Neural cell (in vitro differentiated cells): ENCODE results near the gene MAP2K1. TPM values are rescaled to one million over a fixed set of nuclear protein-coding genes. Genes with fewer than 3 reads are reported as not detected.
"Not testable (repeated sequence)": the region's sequence is repeated elsewhere in the genome, so short reads cannot be mapped to it uniquely, and the experiment has no call there.

Source experiments
- H2AFZ ChIP-seq: fragments of 200-600, 300-800 bp; sonication (generic), shearing (Covaris generic); 2 replicates; pipeline ENCODE4 v1.6.0; 2014; ENCODE audit warnings: low read depth, mild to moderate bottlenecking, antibody characterized with exemption, low read length, moderate library complexity
- H3F3A ChIP-seq: fragments of 200-600 bp; shearing (Covaris generic); 2 replicates; pipeline ENCODE4 v1.6.1; 2016; ENCODE audit warnings: mild to moderate bottlenecking, moderate library complexity, mixed read lengths, antibody characterized with exemption, low read length; ENCODE audit not compliant: insufficient read depth, poor library complexity, severe bottlenecking
- H3K27ac ChIP-seq: fragments of 200-600, 300-800 bp; sonication (generic), shearing (Covaris generic); 2 replicates; pipeline ENCODE4 v1.5.1; 2014; ENCODE audit warnings: mild to moderate bottlenecking, low read length, moderate library complexity
- H3K27me3 ChIP-seq: fragments of 300-800, 200-600 bp; sonication (generic), shearing (Covaris generic); 2 replicates; pipeline ENCODE4 v1.6.0; 2014; ENCODE audit warnings: mild to moderate bottlenecking, low read depth, low read length, moderate library complexity; ENCODE audit not compliant: insufficient read depth
- H3K36me3 ChIP-seq: fragments of 300-800, 200-600 bp; sonication (generic), shearing (Covaris generic); 2 replicates; pipeline ENCODE4 v1.5.1; 2014; ENCODE audit warnings: mild to moderate bottlenecking, antibody characterized with exemption, low read length, moderate library complexity; ENCODE audit not compliant: insufficient read depth
- H3K4me2 ChIP-seq: fragments of 300-800, 200-600 bp; sonication (generic), shearing (Covaris generic); 2 replicates; pipeline ENCODE4 v1.6.0; 2014; ENCODE audit warnings: mild to moderate bottlenecking, low read length
- H3K4me3 ChIP-seq: fragments of 300-800, 200-600 bp; sonication (generic), shearing (Covaris generic); 2 replicates; pipeline ENCODE4 v1.5.1; 2014; ENCODE audit warnings: mild to moderate bottlenecking, low read length, moderate library complexity
- H3K79me2 ChIP-seq: fragments of 200-600 bp; shearing (Covaris generic); replicated peaks from 2 replicates; pipeline ENCODE4 v1.6.0; 2014; ENCODE audit warnings: mild to moderate bottlenecking, low read length, moderate library complexity; ENCODE audit not compliant: insufficient read depth
- H3K9ac ChIP-seq: fragments of 300-800, 200-600 bp; sonication (generic), shearing (Covaris generic); 2 replicates; pipeline ENCODE4 v1.6.1; 2016; ENCODE audit warnings: mild to moderate bottlenecking, low read length, mixed read lengths
- H3K9me2 ChIP-seq: fragments of 200-600 bp; shearing (Covaris generic); 2 replicates; pipeline ENCODE4 v1.6.1; 2016; ENCODE audit warnings: mild to moderate bottlenecking, low read length, mixed read lengths; ENCODE audit not compliant: insufficient read depth
- H3K9me3 ChIP-seq: fragments of 200-600, 300-800 bp; sonication (generic), shearing (Covaris generic); 2 replicates; pipeline ENCODE4 v1.6.1; 2016; ENCODE audit warnings: mild to moderate bottlenecking, mixed run types, low read length, moderate library complexity, mixed read lengths
- H4K20me1 ChIP-seq: fragments of 200-600 bp; shearing (Covaris generic); 2 replicates; pipeline ENCODE4 v1.6.1; 2016; ENCODE audit warnings: mild to moderate bottlenecking, mixed run types; ENCODE audit not compliant: insufficient read depth
- EP300 ChIP-seq: fragments of 450-650 bp; conservative IDR thresholded peaks from 2 replicates; pipeline ENCODE4 v1.6.1; 2014; ENCODE audit warnings: antibody characterized with exemption, mild to moderate bottlenecking, moderate library complexity; ENCODE audit not compliant: poor library complexity, severe bottlenecking
- EZH2 ChIP-seq: fragments of 200-600, 300-800 bp; shearing (Covaris generic), sonication (generic); IDR thresholded peaks from 2 replicates; pipeline ENCODE4 v1.6.1; 2014; ENCODE audit warnings: antibody characterized with exemption, low read length, borderline replicate concordance, mild to moderate bottlenecking; ENCODE audit not compliant: insufficient read depth, poor library complexity, severe bottlenecking
- MXI1 ChIP-seq: fragments of 450-650 bp; conservative IDR thresholded peaks from 2 replicates; pipeline ENCODE4 v1.6.1; 2014; ENCODE audit warnings: antibody characterized with exemption, mild to moderate bottlenecking; ENCODE audit not compliant: poor library complexity, severe bottlenecking
- POLR2AphosphoS5 ChIP-seq: IDR thresholded peaks from 2 replicates; pipeline ENCODE4 v1.6.1; 2012
- RAD21 ChIP-seq: fragments of 450-650 bp; conservative IDR thresholded peaks from 2 replicates; pipeline ENCODE4 v1.6.1; 2014; ENCODE audit warnings: antibody characterized with exemption, mild to moderate bottlenecking, moderate library complexity
- SMC3 ChIP-seq: fragments of 450-650 bp; conservative IDR thresholded peaks from 2 replicates; pipeline ENCODE4 v1.6.1; 2014; ENCODE audit warnings: antibody characterized with exemption, mild to moderate bottlenecking, moderate library complexity; ENCODE audit not compliant: poor library complexity
- TAF1 ChIP-seq: IDR thresholded peaks from 2 replicates; pipeline ENCODE4 v1.6.1; 2012; ENCODE audit warnings: low read depth
- polyA plus RNA-seq: library from polyadenylated mRNA; depleted of rRNA; stranded (reverse); fragments of >200 nt; gene quantifications from 2 replicates; pipeline ENCODE4 v1.2.3, GENCODE V29; 2014
- TF ChIP-seq, protein P1 (sequence below): IDR thresholded peaks from 2 replicates; pipeline ENCODE4 v1.6.1; 2012; ENCODE audit warnings: borderline replicate concordance
- TF ChIP-seq, protein P2 (sequence below): fragments of 450-650 bp; IDR thresholded peaks from 2 replicates; pipeline ENCODE4 v1.5.1; 2014; ENCODE audit warnings: antibody characterized with exemption, mild to moderate bottlenecking, moderate library complexity; ENCODE audit not compliant: poor library complexity, severe bottlenecking

Gene MAP2K1
- polyA plus RNA-seq, 1 donor from 2014 or later, result 24.7 TPM

DNA sequence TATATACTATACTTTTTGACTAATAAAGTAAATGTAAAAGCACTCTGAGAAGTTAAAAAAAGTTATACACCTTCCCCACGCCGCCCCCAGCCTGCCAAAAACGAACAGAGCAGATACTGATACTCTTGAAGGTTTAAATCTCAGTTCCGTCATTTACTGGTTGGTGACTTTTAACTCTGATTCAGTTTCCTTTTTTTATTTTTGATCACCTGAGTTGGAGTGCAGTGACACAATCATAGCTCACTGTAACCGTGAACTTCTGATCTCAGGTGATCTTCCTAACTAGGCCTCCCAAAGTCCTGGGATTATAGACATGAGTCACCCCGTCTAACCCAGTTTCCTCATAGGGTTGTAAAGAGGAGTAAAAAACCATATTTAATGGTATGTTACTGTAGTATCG lies 27.0 kb upstream of the MAP2K1 start:
- H3F3A ChIP-seq, result no peaks in the 10 kb centered on the region
- no peak overlapping the region for H3K4me2 ChIP-seq
- TF ChIP-seq, protein P1, sequence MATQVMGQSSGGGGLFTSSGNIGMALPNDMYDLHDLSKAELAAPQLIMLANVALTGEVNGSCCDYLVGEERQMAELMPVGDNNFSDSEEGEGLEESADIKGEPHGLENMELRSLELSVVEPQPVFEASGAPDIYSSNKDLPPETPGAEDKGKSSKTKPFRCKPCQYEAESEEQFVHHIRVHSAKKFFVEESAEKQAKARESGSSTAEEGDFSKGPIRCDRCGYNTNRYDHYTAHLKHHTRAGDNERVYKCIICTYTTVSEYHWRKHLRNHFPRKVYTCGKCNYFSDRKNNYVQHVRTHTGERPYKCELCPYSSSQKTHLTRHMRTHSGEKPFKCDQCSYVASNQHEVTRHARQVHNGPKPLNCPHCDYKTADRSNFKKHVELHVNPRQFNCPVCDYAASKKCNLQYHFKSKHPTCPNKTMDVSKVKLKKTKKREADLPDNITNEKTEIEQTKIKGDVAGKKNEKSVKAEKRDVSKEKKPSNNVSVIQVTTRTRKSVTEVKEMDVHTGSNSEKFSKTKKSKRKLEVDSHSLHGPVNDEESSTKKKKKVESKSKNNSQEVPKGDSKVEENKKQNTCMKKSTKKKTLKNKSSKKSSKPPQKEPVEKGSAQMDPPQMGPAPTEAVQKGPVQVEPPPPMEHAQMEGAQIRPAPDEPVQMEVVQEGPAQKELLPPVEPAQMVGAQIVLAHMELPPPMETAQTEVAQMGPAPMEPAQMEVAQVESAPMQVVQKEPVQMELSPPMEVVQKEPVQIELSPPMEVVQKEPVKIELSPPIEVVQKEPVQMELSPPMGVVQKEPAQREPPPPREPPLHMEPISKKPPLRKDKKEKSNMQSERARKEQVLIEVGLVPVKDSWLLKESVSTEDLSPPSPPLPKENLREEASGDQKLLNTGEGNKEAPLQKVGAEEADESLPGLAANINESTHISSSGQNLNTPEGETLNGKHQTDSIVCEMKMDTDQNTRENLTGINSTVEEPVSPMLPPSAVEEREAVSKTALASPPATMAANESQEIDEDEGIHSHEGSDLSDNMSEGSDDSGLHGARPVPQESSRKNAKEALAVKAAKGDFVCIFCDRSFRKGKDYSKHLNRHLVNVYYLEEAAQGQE, result no peak
- TF ChIP-seq POLR2AphosphoS5 (no peak), MXI1 (no peak), EZH2 (no peak), TAF1 (no peak), EP300 (no peak), RAD21 (no peak), SMC3 (no peak)
- TF ChIP-seq, protein P2, sequence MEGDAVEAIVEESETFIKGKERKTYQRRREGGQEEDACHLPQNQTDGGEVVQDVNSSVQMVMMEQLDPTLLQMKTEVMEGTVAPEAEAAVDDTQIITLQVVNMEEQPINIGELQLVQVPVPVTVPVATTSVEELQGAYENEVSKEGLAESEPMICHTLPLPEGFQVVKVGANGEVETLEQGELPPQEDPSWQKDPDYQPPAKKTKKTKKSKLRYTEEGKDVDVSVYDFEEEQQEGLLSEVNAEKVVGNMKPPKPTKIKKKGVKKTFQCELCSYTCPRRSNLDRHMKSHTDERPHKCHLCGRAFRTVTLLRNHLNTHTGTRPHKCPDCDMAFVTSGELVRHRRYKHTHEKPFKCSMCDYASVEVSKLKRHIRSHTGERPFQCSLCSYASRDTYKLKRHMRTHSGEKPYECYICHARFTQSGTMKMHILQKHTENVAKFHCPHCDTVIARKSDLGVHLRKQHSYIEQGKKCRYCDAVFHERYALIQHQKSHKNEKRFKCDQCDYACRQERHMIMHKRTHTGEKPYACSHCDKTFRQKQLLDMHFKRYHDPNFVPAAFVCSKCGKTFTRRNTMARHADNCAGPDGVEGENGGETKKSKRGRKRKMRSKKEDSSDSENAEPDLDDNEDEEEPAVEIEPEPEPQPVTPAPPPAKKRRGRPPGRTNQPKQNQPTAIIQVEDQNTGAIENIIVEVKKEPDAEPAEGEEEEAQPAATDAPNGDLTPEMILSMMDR, result no peak
- H3K9ac ChIP-seq, result no peak overlapping the region
- H3K27ac ChIP-seq, result no peak overlapping the region
- no peaks in the 10 kb centered on the region for H3K79me2 ChIP-seq
- no peaks in the 10 kb centered on the region for H3K9me2 ChIP-seq
- no peak overlapping the region for H3K4me3 ChIP-seq
- H3K36me3 ChIP-seq, result no peaks in the 10 kb centered on the region
- H4K20me1 ChIP-seq, result no peaks in the 10 kb centered on the region
- H3K27me3 ChIP-seq, result no peaks in the 10 kb centered on the region
- H3K9me3 ChIP-seq, result no peaks in the 10 kb centered on the region
- no peak overlapping the region for H2AFZ ChIP-seq

DNA sequence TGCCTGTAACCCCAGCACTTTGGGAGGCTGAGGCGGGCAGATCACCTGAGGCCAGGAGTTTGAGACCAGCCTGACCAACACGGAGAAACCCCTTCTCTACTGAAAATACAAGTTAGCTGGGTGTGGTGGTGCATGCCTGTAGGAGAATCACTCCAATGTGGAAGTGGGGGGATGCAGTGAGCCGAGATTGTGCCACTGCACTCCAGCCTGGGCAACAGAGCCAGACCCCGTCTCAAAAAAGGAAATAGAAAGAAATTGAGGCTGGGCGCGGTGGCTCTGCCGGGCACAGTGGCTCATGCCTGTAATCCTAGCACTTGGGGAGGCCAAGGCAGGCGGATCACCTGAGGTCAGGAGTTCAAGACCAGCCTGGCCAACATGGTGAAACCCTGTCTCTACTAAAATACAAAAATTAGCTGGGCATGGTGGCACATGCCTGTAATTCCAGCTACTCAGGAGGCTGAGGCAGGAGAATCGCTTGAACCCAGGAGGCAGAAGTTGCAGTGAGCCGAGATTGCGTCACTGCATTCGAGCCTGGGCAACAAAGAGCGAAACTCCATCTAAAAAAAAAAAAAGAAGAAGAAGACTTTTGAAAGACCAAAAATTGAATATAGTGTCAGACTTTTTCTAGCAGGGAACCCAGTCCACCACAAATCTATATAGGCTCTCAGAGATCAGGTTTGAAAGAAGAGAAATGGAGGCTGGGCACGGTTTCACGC lies 24.8 kb upstream of the MAP2K1 start:
- H3K27me3 ChIP-seq, H3K4me2 ChIP-seq, H3K79me2 ChIP-seq, H2AFZ ChIP-seq, H3K9ac ChIP-seq, H3K9me3 ChIP-seq, H3F3A ChIP-seq, H3K27ac ChIP-seq, H3K4me3 ChIP-seq, H3K36me3 ChIP-seq, H3K9me2 ChIP-seq, H4K20me1 ChIP-seq: not testable (repeated sequence)

DNA sequence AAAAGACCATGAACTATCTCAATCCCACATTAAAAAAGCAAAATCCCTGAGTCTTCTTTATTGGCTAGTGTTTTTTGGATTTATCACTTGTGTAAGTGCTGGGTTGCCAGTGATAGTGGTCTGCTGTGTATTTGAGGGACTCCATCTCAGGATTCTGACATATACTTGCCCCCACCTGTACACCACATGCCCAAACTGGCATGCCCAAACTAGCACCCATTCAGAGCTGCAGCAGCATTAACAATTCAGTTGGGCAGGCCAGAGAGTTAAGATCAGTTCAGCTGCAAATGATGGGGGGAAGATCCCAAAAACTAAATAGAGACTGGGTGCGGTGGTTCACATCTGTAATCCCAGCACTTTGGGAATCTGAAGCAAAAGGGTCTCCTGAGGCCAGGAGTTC lies 23.9 kb upstream of the MAP2K1 start:
- Histone ChIP-seq H3K36me3 (no peaks in the 10 kb centered on the region), H4K20me1 (no peaks in the 10 kb centered on the region), H3K27ac (no peak overlapping the region), H3K9me2 (no peaks in the 10 kb centered on the region), H3F3A (no peaks in the 10 kb centered on the region), H3K4me2 (no peak overlapping the region), H3K27me3 (no peaks in the 10 kb centered on the region), H3K9ac (no peak overlapping the region), H3K4me3 (no peak overlapping the region), H3K79me2 (no peaks in the 10 kb centered on the region), H2AFZ (no peak overlapping the region), H3K9me3 (no peaks in the 10 kb centered on the region)
- TF ChIP-seq SMC3 (no peak), EP300 (no peak), MXI1 (no peak), EZH2 (no peak), POLR2AphosphoS5 (no peak), RAD21 (no peak), TAF1 (no peak)
- TF ChIP-seq, protein P1, result no peak
- TF ChIP-seq, protein P2, result no peak
